Motor neuron (in vitro differentiated cells): ENCODE results near the gene PLAGL1. TPM values are rescaled to one million over a fixed set of nuclear protein-coding genes. Genes with fewer than 3 reads are reported as not detected.

Experiments used
- ATAC-seq, 8 experiments: fragments of 200-7000 bp; cut with Tn5 transposase; replicated peaks in 6 of 8; 2 replicates each; pipeline ENCODE4 v1.8.0; 2021; ENCODE audit warnings: mild to moderate bottlenecking in 8 of 8, moderate library complexity in 8 of 8
- H3K27ac ChIP-seq, 2 donors: fragments of 250-450 bp; sonication (Bioruptor Pico); 2 replicates each; pipeline ENCODE4 v1.9.0; 2021; ENCODE audit warnings: antibody characterized with exemption in 2 of 2, mild to moderate bottlenecking in 2 of 2, moderate library complexity in 1 of 2
- H3K4me1 ChIP-seq, 2 donors: fragments of 250-450 bp; sonication (Bioruptor Pico); replicated peaks in 1 of 2; 2 replicates each; pipeline ENCODE4 v1.6.1; 2021; ENCODE audit warnings: antibody characterized with exemption in 2 of 2, mild to moderate bottlenecking in 2 of 2, moderate library complexity in 1 of 2
- H3K4me3 ChIP-seq, 5 donors: fragments of 250-450 bp; sonication (Bioruptor Pico); 2 replicates each; pipeline ENCODE4 v1.9.0; 2021; ENCODE audit warnings: antibody characterized with exemption in 5 of 5, mild to moderate bottlenecking in 5 of 5, moderate library complexity in 4 of 5
- WGBS, 10 experiments: fragments of 450-650 bp; shearing (Covaris generic); methylation state at CpG; one replicate each; pipeline ENCODE4 v1.0.0; 2022; 5-methylcytosine and 5-hydroxymethylcytosine counted together
- in situ Hi-C, 9 experiments: fragments of 400-800 bp; cut with MboI; loops; one replicate each; pipeline ENCODE4 v1.15.0; 2021; ENCODE audit warnings: low sequenced_read_pairs in 9 of 9, low pct_unique_long_range_greater_than_20kb in 2 of 9; ENCODE audit not compliant: unreplicated experiment in 9 of 9
- total RNA-seq, 8 experiments: library from RNA; unstranded; fragments of 300-600 nt; gene quantifications; 2 replicates each; pipeline versions ENCODE4 v1.2.3 to v1.2.4, GENCODE V29; 2022

The PLAGL1 gene
- total RNA-seq, 8 experiments from 2014 or later = 7.2 to 50.5 (median 18.9) TPM

GRCh38 chr6:143971482-143972205, 36.4 kb downstream of the PLAGL1 start:
- H3K4me3 ChIP-seq = no peak overlapping the region
- 0 to 81% (median 34%) methylated on average over 1 to 4 of the region's 4 CpGs; no CpG with 5 or more reads in 1 of the 10 experiments for WGBS, 10 experiments
- H3K27ac ChIP-seq = no peak overlapping the region
- in situ Hi-C loops = no loop called here
- H3K4me1 ChIP-seq = peaks cover 26 to 42% of the 10 kb centered on the region in 2 donors
- no peak for ATAC-seq

GRCh38 chr6:143970456-143971218, 37.4 kb downstream of the PLAGL1 start:
- WGBS, 10 experiments = 12 to 100% (median 74%) methylated on average over 2 to 6 of the region's 6 CpGs
- peak in 2 of 8 experiments; percentile 45 to 49 for ATAC-seq
- H3K4me3 ChIP-seq = no peak overlapping the region
- peaks cover 29 to 42% of the 10 kb centered on the region in 2 donors for H3K4me1 ChIP-seq
- in situ Hi-C loops = no loop called here
- no peak overlapping the region for H3K27ac ChIP-seq

GRCh38 chr6:143969077-143969476, 39.0 kb downstream of the PLAGL1 start:
- Histone ChIP-seq H3K4me3 (no peak overlapping the region), H3K27ac (no peak overlapping the region), H3K4me1 (peaks cover 27 to 42% of the 10 kb centered on the region in 2 donors)
- in situ Hi-C loops = no loop called here
- ATAC-seq = no peak
- WGBS, 10 experiments = 43 to 66% (median 50%) methylated on average over 1 to 2 of the region's 2 CpGs; no CpG with 5 or more reads in 2 of the 10 experiments

GRCh38 chr6:143967706-143968376, 40.2 kb downstream of the PLAGL1 start:
- in situ Hi-C loops = no loop called here
- WGBS, 10 experiments = 46 to 100% (median 77%) methylated on average over 1 to 5 of the region's 5 CpGs
- Histone ChIP-seq H3K27ac (no peak overlapping the region), H3K4me3 (no peak overlapping the region), H3K4me1 (peaks cover 23 to 37% of the 10 kb centered on the region in 2 donors)
- no peak for ATAC-seq

GRCh38 chr6:143966312-143966711, 41.7 kb downstream of the PLAGL1 start:
- WGBS, 10 experiments = 0 to 100% (median 68%) methylated on average over 1 of the region's 1 CpG; no CpG with 5 or more reads in 2 of the 10 experiments
- in situ Hi-C loops = no loop called here
- Histone ChIP-seq H3K27ac (no peak overlapping the region), H3K4me3 (no peak overlapping the region), H3K4me1 (peaks cover 26 to 37% of the 10 kb centered on the region in 2 donors)
- peak in 1 of 8 experiments; percentile 16 for ATAC-seq

- 33 to 100% (median 61%) methylated on average over 1 to 5 of the region's 6 CpGs for WGBS, 10 experiments
- Histone ChIP-seq H3K27ac (no peak overlapping the region), H3K4me3 (no peak overlapping the region), H3K4me1 (peaks cover 26 to 37% of the 10 kb centered on the region in 2 donors)
- ATAC-seq = peak in 1 of 8 experiments; percentile 47
- in situ Hi-C loops = no loop called here
Observed at GRCh38 chr6:143965503-143966171, 42.4 kb downstream of the PLAGL1 start.

DNA sequence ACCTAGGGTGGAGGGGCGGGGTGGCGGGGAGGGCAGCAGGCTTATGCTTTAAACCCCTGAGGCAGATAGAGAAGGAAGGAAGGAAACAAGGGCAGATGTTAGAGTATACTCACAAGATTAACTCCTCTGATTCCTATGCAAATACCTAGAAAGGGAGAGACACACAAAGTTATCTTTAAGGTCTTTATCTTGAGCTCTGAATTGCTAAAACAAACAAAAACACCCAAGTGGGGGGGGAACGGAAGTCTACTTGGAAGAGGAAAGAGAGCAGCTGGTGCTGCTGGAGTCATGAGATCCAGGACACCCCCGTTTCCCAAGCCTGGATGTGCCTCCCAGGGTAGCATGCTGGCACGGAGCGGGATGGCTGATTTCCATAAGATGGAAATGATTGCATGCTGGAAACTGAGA, 43.4 kb downstream of the PLAGL1 start:
- WGBS, 10 experiments = 0 to 90% (median 50%) methylated on average over 1 to 4 of the region's 6 CpGs; no CpG with 5 or more reads in 1 of the 10 experiments
- in situ Hi-C loops = no loop called here
- Histone ChIP-seq H3K27ac (no peak overlapping the region), H3K4me3 (no peak overlapping the region), H3K4me1 (peaks cover 30 to 37% of the 10 kb centered on the region in 2 donors)
- ATAC-seq = peak in 1 of 8 experiments; percentile 13

DNA sequence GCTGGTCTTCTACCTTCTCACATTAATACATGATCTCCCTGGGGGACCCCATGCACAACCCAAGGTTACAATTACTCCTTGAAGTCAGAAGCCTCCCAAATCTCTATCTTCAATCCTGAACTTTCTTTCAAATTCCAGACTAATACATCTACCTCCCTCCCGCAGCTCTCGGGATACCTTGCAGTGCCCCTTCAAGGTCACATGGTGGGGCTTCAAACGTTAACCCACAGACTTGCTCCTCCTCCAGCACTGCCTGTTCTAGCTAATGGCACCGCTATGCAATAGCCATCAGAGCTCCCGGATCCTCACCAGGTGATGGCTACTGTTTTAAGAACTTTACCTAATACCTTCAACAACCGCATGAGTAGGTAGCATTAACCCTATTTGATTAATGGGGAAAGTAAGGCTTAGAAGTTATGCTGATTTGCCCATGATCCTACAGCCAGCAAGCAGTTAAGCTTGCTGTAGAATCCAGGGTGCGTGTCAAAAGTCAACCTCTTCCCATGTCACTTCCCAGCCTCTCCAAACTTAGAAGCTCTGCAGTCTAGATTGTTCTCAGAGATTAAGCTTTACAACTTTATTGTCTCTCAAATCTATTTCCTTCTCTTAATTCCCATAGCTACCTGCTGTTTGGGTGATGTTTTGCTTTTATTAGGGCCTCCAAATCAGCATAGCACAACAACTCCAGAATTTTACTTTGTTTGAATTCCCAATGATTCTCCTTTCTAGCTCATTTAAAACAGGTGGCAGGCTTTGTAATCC, 44.7 kb downstream of the PLAGL1 start:
- no peak for ATAC-seq
- in situ Hi-C loops = no loop called here
- 29 to 100% (median 66%) methylated on average over 1 to 7 of the region's 7 CpGs; no CpG with 5 or more reads in 1 of the 10 experiments for WGBS, 10 experiments
- H3K27ac ChIP-seq = no peak overlapping the region
- no peak overlapping the region for H3K4me3 ChIP-seq
- H3K4me1 ChIP-seq = peaks cover 41 to 50% of the 10 kb centered on the region in 2 donors

- Histone ChIP-seq H3K4me1 (peaks cover 43 to 54% of the 10 kb centered on the region in 2 donors), H3K27ac (no peak overlapping the region), H3K4me3 (no peak overlapping the region)
- 7 to 79% (median 23%) methylated on average over 2 to 11 of the region's 12 CpGs for WGBS, 10 experiments
- in situ Hi-C loops = no loop called here
- peak in 4 of 8 experiments; percentile 17 to 40 (median 28) for ATAC-seq
Observed at GRCh38 chr6:143961886-143962878, 45.9 kb downstream of the PLAGL1 start.

DNA sequence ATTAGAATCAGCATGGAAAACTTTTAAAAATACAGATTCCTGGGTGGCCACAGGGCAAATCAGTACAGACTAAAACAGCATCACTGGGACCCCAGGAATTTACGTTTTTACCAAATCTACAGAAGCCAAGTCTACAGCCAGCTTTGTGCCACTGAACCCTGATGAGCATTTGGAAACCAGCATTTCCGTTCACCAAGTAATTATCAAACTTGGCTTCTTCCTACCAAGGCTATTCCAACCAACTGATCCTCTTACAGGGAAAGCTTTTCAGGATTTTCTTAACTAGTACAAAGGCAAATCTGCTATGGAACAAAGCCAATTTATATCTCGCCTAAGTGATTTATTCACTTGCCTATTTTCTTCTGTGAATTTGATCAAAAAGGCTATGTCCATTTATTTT, 47.0 kb downstream of the PLAGL1 start:
- whole genome bisulfite sequencing, 10 experiments = 20 to 100% (median 78%) methylated on average over 1 to 3 of the region's 3 CpGs; no CpG with 5 or more reads in 2 of the 10 experiments
- in situ Hi-C loops = no loop called here
- H3K27ac ChIP-seq = no peak overlapping the region
- H3K4me1 ChIP-seq = peaks cover 43 to 54% of the 10 kb centered on the region in 2 donors
- H3K4me3 ChIP-seq = no peak overlapping the region
- no peak for ATAC-seq

GRCh38 chr6:143959927-143960326, 48.1 kb downstream of the PLAGL1 start:
- Histone ChIP-seq H3K4me1 (peaks cover 39 to 54% of the 10 kb centered on the region in 2 donors), H3K4me3 (no peak overlapping the region), H3K27ac (no peak overlapping the region)
- WGBS, 10 experiments = 20 to 100% (median 47%) methylated on average over 1 to 4 of the region's 4 CpGs; no CpG with 5 or more reads in 2 of the 10 experiments
- peak in 2 of 8 experiments; percentile 9 to 35 for ATAC-seq
- in situ Hi-C loops = no loop called here
